CMK (cell line): Measurements from ENCODE around the gene XG.

ENCODE experiments used
- DNase-seq: peaks from one replicate; pipeline ENCODE4 v3.0.0-alpha.2; 2010; ENCODE audit warnings: low read depth

The XG gene

GRCh38 chrX:2819345-2820135, 67.7 kb downstream of the XG start:
- no peak for DNase-seq

DNA sequence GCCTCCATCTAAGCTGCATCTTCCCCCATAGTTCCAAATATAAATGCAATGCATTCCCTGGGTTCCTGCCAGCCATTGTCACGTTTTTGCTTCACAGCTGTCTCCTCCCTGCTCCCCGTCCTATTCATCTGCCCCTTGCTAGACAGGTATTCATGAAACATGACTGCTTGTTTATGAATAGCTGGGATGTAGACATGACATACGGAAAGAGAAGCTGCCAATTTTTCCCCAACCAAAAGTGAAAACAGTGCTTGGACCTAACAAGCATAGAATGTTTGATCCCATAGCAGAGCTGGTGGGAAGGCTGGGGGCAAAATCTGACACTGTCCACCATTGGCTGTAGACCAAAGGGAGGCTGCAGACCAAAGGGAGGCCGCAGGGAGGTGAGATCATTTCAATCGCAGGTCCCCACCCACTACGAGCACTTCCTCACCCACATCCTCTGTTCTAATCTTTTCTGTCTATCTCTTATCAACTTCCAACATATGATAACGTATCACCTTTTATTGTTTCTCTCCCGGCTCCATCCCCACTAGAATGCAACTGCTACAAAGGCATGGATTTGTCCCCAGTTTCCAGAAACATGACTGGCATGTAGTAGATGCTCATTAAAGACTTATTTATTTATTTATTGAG, 68.4 kb downstream of the XG start:
- no peak for DNase-seq

- no peak for DNase-seq
Measured at GRCh38 chrX:2823795-2824386, 72.1 kb downstream of the XG start.

- no peak for DNase-seq
Measured at GRCh38 chrX:2824886-2825285, 73.0 kb downstream of the XG start.

DNA sequence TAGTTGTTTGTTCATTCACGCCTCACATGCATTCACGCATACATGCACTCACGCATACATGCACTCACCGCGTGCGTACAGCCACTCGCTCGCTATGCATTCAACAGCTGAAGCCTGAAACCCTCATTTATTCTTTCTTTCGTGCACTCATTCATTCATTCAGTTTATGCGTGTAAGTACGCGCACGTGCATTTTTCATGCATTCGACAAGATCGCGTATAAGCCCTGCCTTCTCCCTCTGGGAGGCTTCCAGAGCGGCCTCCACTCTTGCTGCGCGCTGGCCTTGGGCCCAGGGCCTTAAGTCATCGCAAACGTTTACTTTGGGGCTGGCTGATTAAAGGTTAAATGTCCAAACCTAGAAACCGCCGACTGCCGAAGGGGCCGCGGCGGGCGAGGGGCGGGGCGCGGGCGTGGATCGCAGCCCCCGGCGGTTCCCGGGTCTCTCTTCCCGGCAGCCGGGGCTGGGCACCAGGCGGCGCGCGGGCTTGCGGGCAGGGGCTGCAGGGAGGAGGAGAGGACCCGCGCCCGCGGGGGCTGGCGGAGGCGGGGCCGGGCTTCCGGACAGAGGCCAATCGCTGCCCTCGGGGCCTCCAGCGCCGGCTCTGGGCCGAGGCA, 76.6 kb downstream of the XG start, which contains the start of gene GYG2:
Gene GYG2, plus strand, starts transcription at position 587 of the 615 bp plus-strand sequence. CDS start 1,259 bp downstream, outside the sequence.
- DNase-seq, result no peak

GRCh38 chrX:2828959-2829411, 77.1 kb downstream of the XG start:
- DNase-seq, result no peak

DNA sequence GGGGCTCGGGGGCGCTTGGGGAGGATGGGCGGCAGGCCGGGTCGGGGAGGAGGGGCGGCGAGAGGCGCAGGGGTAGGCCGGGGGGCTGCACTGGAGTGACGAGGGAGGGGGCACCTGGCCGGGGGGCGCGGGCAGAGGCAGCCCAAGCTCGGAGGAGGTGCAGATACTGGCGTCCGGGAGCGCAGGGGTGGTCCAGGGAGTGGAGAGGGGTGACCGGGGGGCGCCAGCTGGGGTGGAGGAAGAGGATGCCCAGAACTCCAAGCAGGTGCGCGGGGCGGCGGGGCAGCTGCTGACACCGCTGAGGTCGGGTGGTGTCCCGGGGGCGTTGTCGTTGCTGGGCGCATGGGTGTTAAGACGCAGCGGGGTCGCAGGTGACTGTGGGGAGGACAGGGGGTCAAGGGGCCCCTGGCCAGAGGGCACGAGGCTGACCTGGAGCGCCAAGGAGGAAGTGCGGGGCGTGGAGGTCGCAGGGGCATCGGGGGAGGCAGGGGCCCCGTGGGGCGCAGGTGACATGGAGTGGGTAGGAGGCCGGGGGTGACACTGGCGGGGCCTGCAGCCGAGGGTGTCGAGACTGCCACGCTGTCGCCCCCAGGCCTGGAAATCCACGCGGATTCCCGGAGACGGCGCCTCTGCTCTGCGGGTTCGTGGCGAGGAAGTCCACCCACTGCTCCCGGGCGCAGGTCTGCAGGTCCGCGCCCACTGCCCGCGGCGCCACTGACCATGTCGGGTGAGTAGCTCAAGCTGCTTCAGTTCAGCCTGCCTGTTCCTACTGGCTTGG, 77.8 kb downstream of the XG start:
- DNase-seq, result no peak

- DNase-seq, result no peak
Measured at GRCh38 chrX:2831471-2832228, 79.8 kb downstream of the XG start.

DNA sequence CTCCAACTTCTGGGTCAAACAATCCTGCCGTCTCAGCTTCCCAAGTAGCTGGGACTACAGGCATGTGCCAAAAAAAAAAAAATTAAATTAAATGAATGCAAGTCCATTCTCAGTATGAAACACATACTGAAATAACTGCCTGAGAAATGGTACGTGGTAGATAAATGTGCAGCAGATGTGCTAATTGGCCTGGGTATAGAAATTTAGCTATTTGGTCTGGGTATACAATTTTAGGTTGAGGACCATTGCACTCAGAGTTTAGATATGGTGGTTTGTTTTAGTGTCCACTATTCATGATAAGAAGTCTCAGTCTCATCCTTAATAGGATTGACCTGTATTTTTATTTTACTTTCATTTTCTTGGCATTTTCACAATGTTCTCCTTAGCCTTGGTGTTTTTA, 86.1 kb downstream of the XG start:
- no peak for DNase-seq

- DNase-seq, result no peak
Measured at GRCh38 chrX:2840961-2841360, 89.1 kb downstream of the XG start.

DNA sequence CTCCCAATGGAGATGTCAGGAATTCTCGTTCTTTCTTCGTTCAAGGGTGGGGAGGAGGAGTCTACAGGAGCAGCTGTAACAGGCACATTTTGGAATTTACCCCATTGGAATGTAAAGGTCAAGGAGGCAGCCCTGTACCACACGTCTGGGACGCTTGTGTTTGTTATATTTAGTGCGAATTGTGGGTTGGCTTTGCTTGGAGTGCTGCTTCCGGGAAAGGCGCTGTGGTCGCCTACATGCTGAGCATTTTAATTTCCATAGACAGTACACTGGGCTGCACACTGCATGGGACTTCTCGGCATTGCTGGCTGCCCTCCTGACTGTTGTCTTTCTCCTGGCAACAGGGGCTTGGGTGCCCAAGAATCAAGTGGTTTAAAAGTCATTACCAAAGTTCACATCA, 89.7 kb downstream of the XG start:
- no peak for DNase-seq

DNA sequence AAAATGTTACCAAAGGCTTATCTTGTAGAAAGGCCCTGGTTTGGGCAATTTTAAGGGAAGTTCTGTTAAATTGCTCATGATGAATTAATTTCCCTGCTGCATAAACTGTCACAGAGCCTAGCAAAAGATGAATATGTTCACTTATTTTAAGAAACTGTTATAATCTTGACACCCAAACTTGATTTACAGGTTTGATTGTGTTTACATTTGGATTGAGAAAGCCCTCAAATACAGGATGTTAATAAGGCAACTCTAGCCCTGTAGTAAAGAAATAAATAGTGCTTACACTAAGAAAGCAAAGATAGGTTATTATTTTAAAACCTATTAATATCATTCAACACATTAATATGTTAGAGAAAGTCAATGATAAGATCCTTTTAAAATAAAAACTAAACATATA, 95.2 kb downstream of the XG start:
- no peak for DNase-seq

DNA sequence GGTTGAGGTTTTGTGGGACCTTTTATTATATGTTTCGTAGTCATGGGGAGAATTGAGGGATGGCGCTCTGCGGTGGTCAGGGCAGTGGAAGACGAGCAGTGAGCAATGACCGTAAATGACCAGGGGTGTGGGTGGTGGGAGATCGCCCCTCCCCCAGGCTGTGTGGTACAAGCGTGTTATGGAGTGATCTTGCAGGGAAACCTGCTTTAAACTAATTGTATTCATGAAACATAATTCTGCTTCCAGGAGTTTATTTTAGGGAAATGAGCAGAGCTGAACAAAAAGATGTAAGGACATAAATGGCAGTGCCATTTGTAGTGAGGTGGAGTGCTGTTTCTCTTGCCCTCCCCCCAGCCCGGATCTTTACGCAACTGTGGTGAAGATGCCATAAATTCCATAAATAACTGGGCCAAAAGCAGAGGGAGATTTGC, 97.0 kb downstream of the XG start:
- no peak for DNase-seq

DNA sequence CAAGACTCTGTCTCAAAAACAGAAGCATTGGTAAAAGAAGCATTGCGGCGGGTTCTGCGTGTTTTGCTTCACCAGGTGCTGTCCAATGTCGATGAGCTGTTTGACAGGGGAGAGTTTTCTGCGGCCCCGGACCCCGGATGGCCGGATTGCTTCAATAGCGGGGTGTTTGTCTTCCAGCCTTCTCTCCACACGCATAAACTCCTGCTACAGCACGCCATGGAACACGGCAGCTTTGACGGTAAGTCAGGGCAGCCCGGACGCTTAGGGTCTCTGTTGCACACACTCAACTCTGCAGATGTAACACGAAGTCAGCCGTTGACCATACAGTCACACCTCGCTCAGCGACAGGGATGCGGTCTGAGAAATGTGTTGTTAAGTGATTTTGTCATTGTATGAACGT, 103.1 kb downstream of the XG start:
- no peak for DNase-seq

- no peak for DNase-seq
Measured at GRCh38 chrX:2855761-2856160, 103.9 kb downstream of the XG start.

DNA sequence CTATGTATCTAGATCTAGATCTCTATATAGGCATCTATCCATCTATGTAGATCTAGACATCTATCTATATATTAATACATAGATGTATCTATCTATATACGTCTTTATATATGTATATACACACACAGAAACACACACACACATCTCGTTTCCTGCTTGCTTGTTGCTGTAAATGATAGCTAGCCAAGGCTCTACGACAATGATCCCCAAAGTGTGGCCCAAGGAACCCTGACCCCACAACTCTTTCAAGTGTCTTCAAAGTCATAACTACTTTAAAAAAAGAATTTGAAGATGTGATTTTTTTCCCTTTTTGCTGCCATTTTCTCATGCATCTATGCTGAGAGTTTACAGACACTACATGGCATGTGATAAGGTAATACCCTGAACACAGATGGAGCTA, 105.7 kb downstream of the XG start:
- no peak for DNase-seq

DNA sequence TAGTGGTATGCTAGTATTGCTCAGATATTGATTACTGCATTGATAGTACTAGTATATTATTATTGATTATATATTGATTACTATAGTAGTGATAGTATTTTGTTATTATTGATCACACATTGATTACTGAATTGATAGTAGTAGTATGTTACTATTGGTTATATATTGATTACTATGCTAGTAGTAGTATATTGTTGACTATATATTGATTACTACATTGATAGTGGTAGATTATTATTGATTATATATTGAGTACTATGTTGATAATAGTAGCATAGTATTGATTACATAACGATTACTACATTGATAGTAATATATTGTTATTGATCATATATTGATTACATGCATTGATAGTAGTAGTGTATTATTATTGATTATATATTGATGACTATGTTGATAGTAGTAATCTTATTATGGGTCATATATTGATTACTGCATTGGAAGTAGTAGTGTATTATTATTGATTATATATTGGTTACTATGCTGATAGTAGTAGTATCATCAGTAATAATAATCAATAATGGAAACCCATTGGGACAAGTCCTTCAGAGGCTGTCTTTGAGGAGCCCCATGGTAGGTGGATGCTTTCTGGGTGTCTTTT, 107.5 kb downstream of the XG start:
- no peak for DNase-seq

DNA sequence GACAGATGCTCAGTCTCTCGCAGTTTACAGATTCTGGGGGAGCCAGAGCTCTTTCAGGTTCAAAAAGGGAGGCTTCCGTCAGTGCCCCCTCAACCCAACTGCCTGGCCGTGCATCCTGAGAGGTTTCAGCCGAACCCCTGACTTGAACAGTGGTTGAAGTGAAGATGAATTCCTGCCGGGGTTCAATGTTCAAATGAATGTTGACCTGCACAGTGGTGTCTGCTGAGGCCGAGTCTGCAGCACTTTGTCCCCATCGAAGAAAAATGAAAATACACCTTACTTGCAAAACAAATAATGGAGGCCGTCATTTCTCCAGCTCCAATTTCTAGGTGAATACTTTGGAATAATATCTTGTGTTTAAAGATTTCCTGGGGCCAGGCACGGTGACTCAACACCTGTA, 110.6 kb downstream of the XG start:
- no peak for DNase-seq

- DNase-seq, result no peak
Measured at GRCh38 chrX:2863646-2864045, 111.8 kb downstream of the XG start.
